OCI-LY3 (cell line): Measurements from ENCODE around the gene GLI2.

Experiments
- H2AFZ ChIP-seq: fragments of 200-600, 300-600 bp; shearing (Covaris generic); 2 replicates; pipeline ENCODE4 v1.6.0; 2014; ENCODE audit warnings: antibody characterized with exemption, low read depth, low read length
- H3K27ac ChIP-seq: fragments of 200-600, 300-600 bp; sonication (generic); 2 replicates; pipeline ENCODE4 v1.5.1; 2014; ENCODE audit warnings: mild to moderate bottlenecking, low read length, moderate library complexity, mixed read lengths
- H3K27me3 ChIP-seq: fragments of 200-600, 300-600 bp; sonication (generic); 2 replicates; pipeline ENCODE4 v1.6.1; 2014; ENCODE audit warnings: low read depth, low read length, mixed read lengths
- H3K36me3 ChIP-seq: fragments of 200-600, 300-600 bp; sonication (generic); replicated peaks from 2 replicates; pipeline ENCODE3; 2014; ENCODE audit warnings: low read depth, low read length, mixed read lengths
- H3K4me1 ChIP-seq: fragments of 300-600, 200-600 bp; sonication (generic); 2 replicates; pipeline ENCODE4 v1.6.1; 2014; ENCODE audit warnings: low read length, mixed read lengths
- H3K4me2 ChIP-seq: fragments of 200-600, 300-600 bp; sonication (generic); 2 replicates; pipeline ENCODE4 v1.6.1; 2014; ENCODE audit warnings: low read length, mixed read lengths
- H3K4me3 ChIP-seq: fragments of 300-600, 200-600 bp; sonication (generic); 2 replicates; pipeline ENCODE4 v1.5.1; 2014; ENCODE audit warnings: antibody characterized with exemption, mild to moderate bottlenecking, low read length, moderate library complexity
- H3K79me2 ChIP-seq: fragments of 300-600, 200-600 bp; shearing (Covaris generic); 2 replicates; pipeline ENCODE4 v1.6.1; 2014; ENCODE audit warnings: mild to moderate bottlenecking, low read length, mixed read lengths
- H3K9ac ChIP-seq: fragments of 300-600, 200-600 bp; shearing (Covaris generic); 2 replicates; pipeline ENCODE4 v1.6.0; 2014; ENCODE audit warnings: mild to moderate bottlenecking, low read length, moderate library complexity
- H3K9me3 ChIP-seq: fragments of 200-600, 300-600 bp; shearing (Covaris generic); 2 replicates; pipeline ENCODE4 v1.6.1; 2014; ENCODE audit warnings: low read length, mixed read lengths; ENCODE audit not compliant: insufficient read depth
- H4K20me1 ChIP-seq: fragments of 200-600, 300-600 bp; sonication (generic); 2 replicates; pipeline ENCODE4 v1.6.1; 2016; ENCODE audit warnings: low read length, mixed read lengths; ENCODE audit not compliant: insufficient read depth
- EZH2phosphoT487 ChIP-seq: fragments of 200-600 bp; shearing (Covaris generic); IDR thresholded peaks from 2 replicates; pipeline ENCODE4 v1.6.1; 2018; ENCODE audit warnings: antibody characterized with exemption, mixed run types, low read depth
- TF ChIP-seq, protein P1 (sequence below): fragments of 200-600, 300-600 bp; sonication (generic); IDR thresholded peaks from 2 replicates; pipeline ENCODE4 v1.5.1; 2014; ENCODE audit warnings: antibody characterized with exemption, low read length, low read depth

Gene GLI2

DNA sequence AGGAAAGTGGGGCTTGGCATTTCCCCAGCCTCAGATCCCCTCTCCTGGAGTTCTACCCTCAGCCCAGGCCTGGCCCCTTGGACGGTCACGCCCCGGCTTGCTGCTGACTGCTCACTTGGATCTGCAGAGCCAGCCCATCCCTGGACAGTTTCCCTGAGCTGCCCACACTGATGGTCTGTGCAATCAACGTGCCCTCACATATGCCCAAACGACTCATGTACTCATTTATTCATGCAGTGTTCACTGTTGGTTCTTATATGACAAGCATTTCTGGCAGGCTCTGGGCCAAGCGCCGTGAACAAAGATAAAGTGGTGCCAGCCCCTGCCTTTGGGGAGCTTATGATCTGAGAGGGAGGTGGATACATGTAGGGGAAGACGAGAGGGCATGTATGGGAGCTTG, 20.3 kb upstream of the GLI2 start:
- peaks cover 18% of the 10 kb centered on the region for H3K27me3 ChIP-seq
- H3K9me3 ChIP-seq, result no peaks in the 10 kb centered on the region
- H3K4me1 ChIP-seq, result no peaks in the 10 kb centered on the region
- H3K79me2 ChIP-seq, result no peaks in the 10 kb centered on the region
- H3K9ac ChIP-seq, result no peak overlapping the region
- no peak overlapping the region for H3K4me2 ChIP-seq
- TF ChIP-seq EZH2phosphoT487, result no peak
- TF ChIP-seq, protein P1, sequence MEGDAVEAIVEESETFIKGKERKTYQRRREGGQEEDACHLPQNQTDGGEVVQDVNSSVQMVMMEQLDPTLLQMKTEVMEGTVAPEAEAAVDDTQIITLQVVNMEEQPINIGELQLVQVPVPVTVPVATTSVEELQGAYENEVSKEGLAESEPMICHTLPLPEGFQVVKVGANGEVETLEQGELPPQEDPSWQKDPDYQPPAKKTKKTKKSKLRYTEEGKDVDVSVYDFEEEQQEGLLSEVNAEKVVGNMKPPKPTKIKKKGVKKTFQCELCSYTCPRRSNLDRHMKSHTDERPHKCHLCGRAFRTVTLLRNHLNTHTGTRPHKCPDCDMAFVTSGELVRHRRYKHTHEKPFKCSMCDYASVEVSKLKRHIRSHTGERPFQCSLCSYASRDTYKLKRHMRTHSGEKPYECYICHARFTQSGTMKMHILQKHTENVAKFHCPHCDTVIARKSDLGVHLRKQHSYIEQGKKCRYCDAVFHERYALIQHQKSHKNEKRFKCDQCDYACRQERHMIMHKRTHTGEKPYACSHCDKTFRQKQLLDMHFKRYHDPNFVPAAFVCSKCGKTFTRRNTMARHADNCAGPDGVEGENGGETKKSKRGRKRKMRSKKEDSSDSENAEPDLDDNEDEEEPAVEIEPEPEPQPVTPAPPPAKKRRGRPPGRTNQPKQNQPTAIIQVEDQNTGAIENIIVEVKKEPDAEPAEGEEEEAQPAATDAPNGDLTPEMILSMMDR, result no peak
- H3K27ac ChIP-seq, result no peak overlapping the region
- no peaks in the 10 kb centered on the region for H3K36me3 ChIP-seq
- H2AFZ ChIP-seq, result no peak overlapping the region
- H4K20me1 ChIP-seq, result no peaks in the 10 kb centered on the region
- no peak overlapping the region for H3K4me3 ChIP-seq

DNA sequence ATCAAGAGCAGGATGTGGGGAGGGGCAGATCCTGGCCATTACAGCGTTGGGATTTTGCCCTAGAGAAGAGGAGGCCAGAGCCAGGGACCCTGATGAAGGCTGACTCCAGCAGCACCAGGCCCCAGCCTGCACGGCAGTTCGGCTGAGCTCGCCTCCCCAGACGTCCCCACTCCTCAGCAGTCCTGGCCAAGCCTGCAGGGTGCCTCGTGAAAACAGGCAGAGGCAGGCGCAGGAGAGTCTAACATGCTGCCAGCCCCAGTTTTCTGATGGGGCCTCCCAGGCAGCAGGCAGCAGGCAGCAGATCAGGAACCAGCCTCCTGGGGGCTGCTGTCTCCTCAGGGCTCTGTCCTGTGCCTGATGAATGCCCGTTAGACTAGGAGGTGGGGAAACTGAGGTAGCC, 19.7 kb upstream of the GLI2 start:
- Histone ChIP-seq H3K27me3 (peaks cover 18% of the 10 kb centered on the region), H3K4me1 (no peaks in the 10 kb centered on the region), H3K4me3 (no peak overlapping the region), H3K9ac (no peak overlapping the region), H3K9me3 (no peaks in the 10 kb centered on the region), H3K4me2 (no peak overlapping the region), H2AFZ (no peak overlapping the region), H3K27ac (no peak overlapping the region), H3K36me3 (no peaks in the 10 kb centered on the region), H3K79me2 (no peaks in the 10 kb centered on the region), H4K20me1 (no peaks in the 10 kb centered on the region)
- TF ChIP-seq EZH2phosphoT487, result no peak
- TF ChIP-seq, protein P1, result no peak

DNA sequence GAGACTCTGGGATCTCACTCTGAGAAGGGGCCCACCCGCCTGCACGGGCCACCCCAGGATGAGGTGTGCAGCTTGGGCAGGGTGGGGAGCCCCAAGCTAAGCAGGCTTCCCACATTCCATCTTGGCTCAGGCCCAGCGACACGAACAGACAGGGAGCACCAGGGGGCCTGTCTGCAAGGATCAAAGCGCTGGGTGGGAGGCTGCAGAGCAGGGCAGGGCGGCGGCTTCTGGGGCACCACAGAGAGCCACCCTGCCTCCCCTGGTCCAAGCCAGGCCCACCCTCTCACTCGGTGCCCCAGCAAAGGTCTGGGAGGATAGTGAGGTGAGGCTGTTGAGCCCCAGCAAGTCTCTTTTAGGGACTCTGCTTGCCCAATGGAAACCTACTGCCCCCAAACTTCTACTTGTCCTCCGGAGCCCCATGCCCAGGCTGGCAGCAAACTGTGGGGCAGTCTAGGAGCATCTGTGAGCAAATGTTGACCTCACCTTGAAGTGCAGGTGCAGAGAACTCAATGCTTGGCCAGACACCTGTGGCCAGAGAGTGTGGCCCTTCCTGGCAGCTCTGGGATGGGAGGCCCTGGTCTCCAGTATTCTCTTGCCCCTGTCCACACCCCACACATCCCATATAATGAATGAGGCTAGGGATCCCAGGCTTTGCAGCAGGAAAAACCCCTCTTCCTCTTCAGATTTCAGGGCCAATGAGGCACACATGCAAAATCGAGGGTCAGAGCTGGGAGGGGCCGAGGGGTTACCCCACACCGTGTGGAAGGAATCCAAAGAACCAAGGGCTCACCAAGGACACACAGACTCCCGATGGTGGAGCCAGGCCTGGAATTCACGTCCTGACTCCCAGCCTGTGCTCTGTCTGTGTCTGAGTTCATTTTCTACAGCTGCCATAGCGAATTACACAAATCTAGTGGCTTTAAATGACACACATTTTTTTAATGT, 18.8 kb upstream of the GLI2 start:
- H3K27ac ChIP-seq, result no peak overlapping the region
- no peak overlapping the region for H3K4me2 ChIP-seq
- H3K4me3 ChIP-seq, result no peak overlapping the region
- no peak overlapping the region for H2AFZ ChIP-seq
- H4K20me1 ChIP-seq, result no peaks in the 10 kb centered on the region
- no peaks in the 10 kb centered on the region for H3K4me1 ChIP-seq
- no peak overlapping the region for H3K9ac ChIP-seq
- no peaks in the 10 kb centered on the region for H3K36me3 ChIP-seq
- H3K79me2 ChIP-seq, result no peaks in the 10 kb centered on the region
- TF ChIP-seq EZH2phosphoT487, result no peak
- TF ChIP-seq, protein P1, result no peak
- H3K9me3 ChIP-seq, result no peaks in the 10 kb centered on the region
- H3K27me3 ChIP-seq, result peaks cover 18% of the 10 kb centered on the region

DNA sequence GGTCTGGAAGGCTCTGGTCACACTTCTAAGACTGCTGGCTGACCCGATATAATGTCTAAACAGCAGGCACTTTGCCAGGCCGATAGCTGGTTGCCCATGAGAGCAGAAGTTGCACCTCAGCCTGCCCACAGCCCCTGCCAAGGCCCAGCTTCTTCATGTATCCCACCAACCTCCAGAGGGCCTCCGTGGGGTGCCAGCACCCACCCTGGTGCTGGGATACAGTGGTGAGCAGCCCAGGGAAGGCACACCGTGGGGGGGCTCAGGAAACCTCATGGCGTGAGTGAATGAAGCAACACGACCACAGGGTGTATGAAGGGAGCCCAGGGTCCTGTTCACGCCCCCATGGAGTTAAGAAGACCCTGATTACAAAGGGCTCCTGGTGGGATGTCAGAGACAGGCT, 16.2 kb upstream of the GLI2 start:
- Histone ChIP-seq H3K79me2 (no peaks in the 10 kb centered on the region), H3K9me3 (no peaks in the 10 kb centered on the region), H3K36me3 (no peaks in the 10 kb centered on the region), H3K9ac (no peak overlapping the region), H2AFZ (no peak overlapping the region), H3K4me2 (no peak overlapping the region), H3K27me3 (peaks cover 4% of the 10 kb centered on the region; the same call in 1 of the 2 replicates), H3K4me3 (no peak overlapping the region), H3K27ac (no peak overlapping the region), H4K20me1 (no peaks in the 10 kb centered on the region), H3K4me1 (no peaks in the 10 kb centered on the region)
- TF ChIP-seq, protein P1, result no peak
- no peak for TF ChIP-seq EZH2phosphoT487
